Suppressor macrophage treated with lipopolysaccharide for 4 hours (primary cell): ENCODE data around the gene GNB5.
"Not testable (repeated sequence)": the region's sequence is repeated elsewhere in the genome, so short reads cannot be mapped to it uniquely, and the experiment has no call there.

ENCODE experiments used
- DNase-seq: peaks from one replicate; pipeline ENCODE4 v3.0.0-alpha.2; 2020

GNB5 gene

GRCh38 chr15:52111517-52112202, 79.5 kb downstream of the GNB5 start:
- no peak for DNase-seq

GRCh38 chr15:52109559-52110451, 81.4 kb downstream of the GNB5 start:
- DNase-seq = no peak

GRCh38 chr15:52107238-52107637, 84.0 kb downstream of the GNB5 start:
- DNase-seq = no peak

- no peak for DNase-seq
These were observed 84.6 kb downstream of the GNB5 start for GRCh38 chr15:52106641-52107040.

GRCh38 chr15:52105846-52106245, 85.3 kb downstream of the GNB5 start:
- DNase-seq = peak; percentile 68

GRCh38 chr15:52104532-52105004, 86.6 kb downstream of the GNB5 start:
- DNase-seq = no peak

- DNase-seq = peak; percentile 88
These were observed 87.7 kb downstream of the GNB5 start for GRCh38 chr15:52103217-52104207.

- DNase-seq = peak; percentile 65
These were observed 88.7 kb downstream of the GNB5 start for GRCh38 chr15:52102463-52102862.

GRCh38 chr15:52101542-52102323, 89.5 kb downstream of the GNB5 start:
- DNase-seq = peak; percentile 60

- DNase-seq = peak; percentile 95
These were observed 90.3 kb downstream of the GNB5 start for GRCh38 chr15:52100807-52101442.

GRCh38 chr15:52099651-52100272, 91.4 kb downstream of the GNB5 start:
- DNase-seq = no peak

GRCh38 chr15:52098323-52098722, 92.9 kb downstream of the GNB5 start:
- peak; percentile 52 for DNase-seq

GRCh38 chr15:52097180-52097579, 94.0 kb downstream of the GNB5 start:
- no peak for DNase-seq

- DNase-seq = not testable (repeated sequence)
These were observed 94.7 kb downstream of the GNB5 start for GRCh38 chr15:52096536-52096935.

- peak; percentile 45 for DNase-seq
These were observed 95.5 kb downstream of the GNB5 start for GRCh38 chr15:52095597-52096262.

GRCh38 chr15:52094811-52095584, 96.2 kb downstream of the GNB5 start:
- no peak for DNase-seq

- DNase-seq = peak; percentile 74
These were observed 97.4 kb downstream of the GNB5 start for GRCh38 chr15:52093539-52094510.

GRCh38 chr15:52093167-52093538, 98.0 kb downstream of the GNB5 start:
- no peak for DNase-seq
